SH-SY5Y (cell line): ENCODE measurements around the gene SALL1.

Experiments
- GATA2 ChIP-seq: IDR thresholded peaks from 2 replicates; pipeline ENCODE4 v1.6.1; 2011; ENCODE audit warnings: mild to moderate bottlenecking, low read depth, low read length
- GATA3 ChIP-seq: IDR thresholded peaks from 2 replicates; pipeline ENCODE4 v1.6.1; 2011; ENCODE audit warnings: low read depth, mild to moderate bottlenecking, low read length, moderate library complexity

The SALL1 gene

DNA sequence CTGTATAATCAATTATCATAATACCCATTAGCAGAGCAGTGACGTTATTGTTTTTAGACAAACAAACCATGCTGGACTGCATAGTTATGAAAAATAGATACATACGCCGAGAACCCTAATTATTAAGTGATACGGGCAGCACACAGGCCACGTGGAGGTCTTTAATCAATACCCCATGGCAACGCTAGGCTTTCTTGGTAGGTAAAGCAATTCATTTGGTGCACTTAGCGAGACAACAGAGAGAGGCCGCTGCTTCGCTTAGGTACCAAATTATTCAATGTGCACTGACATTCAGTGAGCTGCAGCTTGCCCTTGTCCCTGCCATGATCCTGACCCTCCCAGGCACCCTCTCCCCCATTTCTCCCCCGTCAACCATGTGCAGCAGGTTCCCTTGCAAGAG is 12.9 kb downstream of the SALL1 start:
- TF ChIP-seq GATA3: no peak

DNA sequence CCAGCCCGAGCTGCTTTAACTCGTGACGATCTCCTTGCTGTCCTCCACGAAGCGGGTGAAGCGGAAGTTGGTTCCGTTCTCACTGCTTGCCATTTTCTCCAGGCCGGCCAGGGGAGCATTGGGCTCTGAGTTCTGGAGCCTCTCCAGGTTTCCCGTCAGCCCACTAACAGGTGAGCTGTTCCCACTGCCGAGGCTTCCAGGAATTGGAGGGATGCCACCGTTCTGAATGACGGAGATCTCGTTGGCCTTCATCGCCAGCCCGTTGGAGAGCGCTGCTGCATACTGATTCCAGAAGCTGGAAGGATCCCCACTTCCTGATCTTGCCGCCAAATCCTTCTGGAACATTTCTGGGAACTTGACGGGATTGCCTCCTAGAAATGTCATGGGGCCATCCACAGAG is 14.0 kb downstream of the SALL1 start:
- TF ChIP-seq GATA2 (no peak), GATA3 (no peak)

DNA sequence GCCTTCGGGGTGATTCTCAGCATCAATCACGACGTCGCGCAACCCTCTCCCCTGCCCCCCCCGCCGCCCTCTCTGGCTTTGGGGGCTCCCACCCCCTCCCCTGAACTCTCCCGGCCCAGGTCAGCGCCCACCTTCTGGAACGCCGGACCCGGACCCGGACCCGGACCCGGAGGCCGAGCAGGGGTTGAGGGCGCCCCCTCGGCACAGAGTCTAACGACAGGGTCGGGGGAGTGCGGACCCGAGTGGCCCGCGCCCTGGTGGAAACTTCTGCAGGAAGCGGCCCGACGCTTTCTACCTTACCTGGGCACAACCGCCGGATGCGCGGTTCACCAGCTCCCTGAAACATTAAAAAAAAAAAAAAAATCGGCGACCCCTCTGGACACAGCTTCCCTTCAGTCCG is 16.2 kb downstream of the SALL1 start:
- TF ChIP-seq GATA2 (no peak), GATA3 (no peak)

DNA sequence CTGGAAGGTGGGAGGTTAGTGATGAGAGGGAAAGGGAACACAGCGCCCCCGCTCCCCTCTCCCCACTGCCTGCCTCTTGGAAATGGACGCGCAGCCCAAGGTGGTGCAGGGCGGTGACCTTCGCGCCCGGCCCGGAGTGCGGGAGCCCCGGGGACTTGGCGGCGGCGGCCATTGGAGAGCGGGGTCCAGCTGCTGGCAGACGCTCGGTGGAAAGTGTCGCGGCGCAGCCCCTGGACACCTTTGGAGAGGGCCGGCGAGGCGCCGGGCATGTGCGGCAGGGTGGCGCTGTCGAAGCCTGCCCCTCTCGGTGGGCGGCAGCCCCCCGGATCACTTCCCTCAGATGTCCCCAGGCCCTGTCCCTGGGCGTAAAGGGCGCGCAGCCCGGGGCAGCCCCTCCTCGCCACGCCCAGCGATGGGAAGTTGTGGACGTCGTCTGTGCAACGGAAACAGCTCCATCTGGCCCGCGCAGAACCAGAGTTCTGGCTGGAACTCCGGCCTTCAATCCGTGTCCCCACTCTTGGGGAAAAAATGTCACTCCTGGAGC is 16.7 kb downstream of the SALL1 start:
- TF ChIP-seq GATA2 (no peak), GATA3 (no peak)

DNA sequence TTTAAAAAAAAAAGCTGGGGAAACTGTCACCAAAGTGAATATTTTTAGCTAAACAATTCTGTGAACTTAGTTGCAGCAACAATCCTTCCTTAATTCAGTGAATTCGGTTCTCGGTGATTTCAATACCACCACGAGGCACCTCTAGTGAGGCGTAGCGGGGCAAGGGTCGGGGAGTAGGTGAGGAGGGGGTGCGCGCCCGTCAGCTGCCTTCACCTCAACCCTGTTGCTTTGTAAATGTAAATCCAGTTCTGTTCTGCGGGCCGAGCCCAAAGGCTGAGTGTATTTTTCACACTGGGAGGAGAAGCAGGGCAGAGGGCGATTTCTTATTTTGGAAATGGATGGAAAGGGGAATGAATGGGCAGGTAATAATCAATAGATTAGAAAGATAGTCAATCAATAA is 17.4 kb downstream of the SALL1 start:
- TF ChIP-seq GATA2: no peak
- TF ChIP-seq GATA3: no peak

DNA sequence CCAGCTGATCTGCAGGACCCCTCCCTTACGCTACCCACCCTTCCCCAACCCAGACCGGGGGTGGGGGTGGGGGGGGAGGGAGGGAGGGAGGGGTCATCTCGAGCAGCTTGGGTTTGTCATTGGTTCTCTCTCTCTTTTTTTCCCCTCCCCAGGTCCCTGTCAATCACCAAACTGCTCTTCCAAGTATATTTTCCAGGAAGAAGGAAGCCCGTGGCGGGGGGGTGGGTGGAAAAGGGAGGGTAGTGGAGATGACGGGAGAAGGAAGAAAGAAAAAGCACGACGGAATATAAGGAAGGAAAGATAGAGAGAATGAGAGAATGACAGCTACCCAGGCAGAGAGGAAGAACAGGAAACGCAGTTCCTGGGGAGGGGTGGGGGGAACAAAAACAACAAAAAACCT is 17.9 kb downstream of the SALL1 start:
- TF ChIP-seq GATA2 (no peak), GATA3 (no peak)

DNA sequence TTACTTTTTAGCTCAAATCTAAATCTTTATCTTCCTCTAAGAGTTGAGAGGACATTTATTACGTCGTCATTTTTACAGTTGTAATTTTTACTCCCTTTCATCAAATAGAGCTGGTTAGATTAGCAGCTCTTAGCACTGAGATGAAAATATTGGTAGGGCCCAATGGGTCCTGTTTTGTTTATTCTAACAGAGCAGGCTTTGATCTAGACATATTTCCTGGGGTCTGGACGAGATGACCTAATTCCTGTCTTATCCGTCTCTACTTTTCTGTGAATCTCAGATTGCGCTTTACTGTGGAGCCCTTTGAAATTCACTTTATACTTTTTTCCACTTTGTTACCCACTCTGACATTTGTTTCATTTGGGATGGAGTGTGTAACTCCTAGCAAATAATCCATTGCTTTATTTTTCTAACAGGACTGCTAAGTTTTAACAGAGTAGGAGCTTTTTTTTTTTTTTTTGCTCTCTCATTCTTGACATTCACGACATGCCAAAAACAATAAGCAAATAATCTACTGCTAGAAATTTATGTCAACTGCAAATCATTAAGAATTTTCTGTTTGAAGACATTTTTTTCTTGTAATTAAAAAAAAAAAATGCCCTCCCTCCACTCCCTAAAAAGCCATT is 18.5 kb downstream of the SALL1 start:
- TF ChIP-seq GATA2 (no peak), GATA3 (no peak)

DNA sequence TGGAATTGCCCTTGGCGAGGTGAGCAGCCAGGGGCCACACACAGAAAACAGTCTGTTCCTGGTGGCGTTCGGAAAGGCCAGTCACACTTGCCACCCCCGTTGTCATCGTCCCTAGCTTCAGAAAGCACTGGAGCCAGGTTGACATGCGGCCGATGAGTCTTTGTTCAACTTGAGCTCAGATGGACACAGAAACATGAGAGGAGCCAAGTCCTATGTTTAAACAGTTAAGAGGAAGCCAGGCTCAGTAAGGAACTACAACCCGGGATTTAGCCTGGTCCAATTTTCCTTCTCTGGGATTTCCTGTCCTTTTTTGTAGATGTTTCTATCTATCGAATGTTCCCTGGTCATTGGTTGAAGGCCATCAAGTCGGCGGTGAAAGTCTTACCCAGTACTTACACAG is 19.5 kb downstream of the SALL1 start:
- no peak for TF ChIP-seq GATA3
- TF ChIP-seq GATA2: no peak

DNA sequence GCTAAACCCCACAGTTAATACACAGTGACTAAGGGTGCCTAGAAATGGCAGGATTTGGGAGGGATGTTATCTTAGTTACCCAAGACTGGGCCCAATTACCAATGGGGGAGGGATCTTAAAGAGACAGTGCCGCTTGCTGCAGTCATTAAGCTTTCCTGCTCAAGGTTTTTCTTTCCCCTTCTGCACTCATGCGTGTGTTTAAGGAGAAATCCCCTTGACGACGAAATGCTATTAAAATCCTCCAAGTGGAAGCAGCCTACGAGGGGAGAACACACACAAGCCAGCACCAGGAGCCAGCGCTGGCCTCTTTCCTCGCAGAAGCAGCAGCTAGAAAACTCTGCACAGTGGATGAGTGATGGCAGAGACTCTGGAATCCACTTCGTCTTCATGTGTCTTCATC is 22.0 kb downstream of the SALL1 start:
- TF ChIP-seq GATA3 (no peak), GATA2 (no peak)

DNA sequence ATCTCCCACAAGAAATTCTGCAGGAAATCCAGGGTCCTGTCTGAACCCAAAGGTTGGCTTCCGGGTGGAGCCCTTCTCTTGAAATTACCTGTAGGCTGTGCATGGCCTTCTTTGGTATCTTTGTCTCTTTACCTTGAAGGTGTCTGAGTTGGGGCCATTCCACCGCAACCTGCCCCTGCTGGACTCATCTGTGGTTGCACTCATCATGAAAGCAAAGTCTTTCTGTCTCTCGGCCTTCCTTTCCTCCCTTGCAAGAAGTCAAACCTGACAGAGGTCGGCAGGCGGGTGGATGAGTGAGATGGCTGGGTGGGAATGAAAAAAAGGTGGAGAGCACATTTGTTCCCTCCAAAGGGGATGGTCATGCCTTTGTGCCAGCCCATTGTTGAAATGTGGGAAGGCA is 25.1 kb downstream of the SALL1 start:
- TF ChIP-seq GATA3 (no peak), GATA2 (no peak)

DNA sequence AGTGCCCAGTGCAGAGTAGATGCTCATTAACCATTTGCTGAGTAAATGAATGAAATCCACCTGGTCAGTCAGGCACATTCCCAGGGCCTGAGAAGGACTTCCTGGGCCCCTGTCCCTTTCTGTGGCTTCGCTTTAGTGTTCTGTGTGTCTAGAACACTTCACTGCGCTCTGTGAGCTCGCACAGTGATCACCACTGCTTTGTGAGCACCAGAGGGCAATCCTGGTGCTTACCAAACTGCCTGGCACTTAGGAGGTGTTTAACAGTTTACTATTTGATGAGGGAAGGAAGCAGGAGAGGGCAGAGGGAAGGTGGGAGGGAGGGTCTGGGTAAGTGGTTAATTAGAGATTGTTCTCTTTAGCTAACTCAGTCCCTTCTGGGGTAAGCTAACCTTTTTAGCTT is 26.2 kb downstream of the SALL1 start:
- TF ChIP-seq GATA2: no peak
- no peak for TF ChIP-seq GATA3

DNA sequence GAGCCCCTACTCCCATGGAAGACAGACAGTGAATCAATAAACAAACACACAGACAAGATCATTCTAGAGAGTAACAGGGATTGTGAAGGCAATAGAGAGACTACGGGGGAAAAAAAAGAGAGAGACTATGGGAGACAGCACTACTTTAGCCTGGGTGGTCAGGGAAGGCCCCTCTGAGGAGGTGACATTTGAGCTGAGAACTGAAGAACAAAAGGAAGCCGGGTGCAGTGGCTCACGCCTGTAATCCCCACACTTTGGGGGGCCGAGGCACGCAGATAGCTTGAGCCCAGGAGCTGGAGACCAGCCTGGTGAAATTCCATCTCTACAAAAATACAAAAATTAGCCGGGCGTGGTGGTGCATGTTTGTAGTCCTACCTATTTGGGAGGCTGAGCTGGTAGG is 29.2 kb downstream of the SALL1 start:
- TF ChIP-seq GATA2: no peak
- no peak for TF ChIP-seq GATA3

DNA sequence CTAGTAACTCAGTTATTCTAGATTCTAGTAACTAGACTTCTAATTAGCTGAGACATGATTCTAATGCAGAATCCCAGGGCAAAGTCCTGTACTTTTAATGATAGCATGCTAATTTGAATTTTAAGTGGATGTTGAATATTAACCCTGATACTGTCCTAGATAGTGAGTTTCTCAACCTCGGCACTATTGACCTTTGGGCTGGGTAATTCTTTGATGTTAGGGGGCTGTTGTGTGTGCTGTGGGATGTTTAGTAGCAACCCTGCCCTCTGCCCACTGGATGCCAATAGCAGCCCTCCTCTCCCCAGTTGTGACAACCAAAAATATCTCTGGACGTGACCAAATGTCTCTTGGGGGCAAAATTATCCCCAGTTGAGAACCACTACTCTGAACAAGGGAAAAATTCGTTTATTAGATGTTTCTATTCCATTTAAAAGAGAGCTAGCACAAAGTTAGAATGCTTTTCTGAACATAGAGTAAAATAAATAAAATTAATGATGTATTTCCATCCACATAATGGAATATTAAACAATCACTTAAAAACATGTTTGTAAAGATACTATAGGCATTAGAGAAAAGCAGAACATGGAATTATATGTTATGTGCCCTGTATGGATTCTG is 30.2 kb downstream of the SALL1 start:
- no peak for TF ChIP-seq GATA3
- TF ChIP-seq GATA2: no peak

DNA sequence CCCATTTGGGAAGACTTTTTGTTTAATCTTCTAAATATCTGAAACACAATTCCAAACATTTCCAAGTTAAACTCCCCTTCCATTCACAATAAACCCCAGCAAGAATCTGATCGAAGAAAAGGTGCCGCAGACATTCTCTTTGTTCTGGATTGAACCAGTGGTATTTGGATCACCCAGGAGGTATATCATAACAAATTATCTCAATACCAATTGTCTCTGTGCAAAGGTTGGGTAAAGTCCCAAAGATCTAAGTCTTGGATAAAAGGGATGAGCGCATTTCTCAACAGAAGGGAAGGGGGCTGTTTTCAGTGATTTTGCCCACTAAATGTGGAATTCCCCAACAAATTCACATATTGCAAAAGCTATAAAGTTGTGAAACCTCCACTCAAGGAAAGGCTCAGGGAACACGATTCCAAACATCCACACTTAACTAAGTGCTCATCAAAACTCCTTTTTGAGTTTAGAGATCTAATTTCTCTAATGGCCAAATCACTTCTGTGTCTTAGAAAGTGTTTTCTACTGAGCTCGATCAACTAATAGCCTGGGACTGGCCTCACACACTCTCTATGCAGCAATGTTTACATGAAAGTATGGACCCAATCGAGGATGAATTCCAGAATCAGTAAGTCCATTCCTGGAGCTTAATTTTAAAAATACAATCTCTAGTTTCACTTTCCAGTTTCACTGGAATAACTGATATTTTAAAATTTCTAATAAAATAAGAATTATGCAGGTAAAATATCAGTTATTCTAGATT is 30.9 kb downstream of the SALL1 start:
- TF ChIP-seq GATA3: no peak

DNA sequence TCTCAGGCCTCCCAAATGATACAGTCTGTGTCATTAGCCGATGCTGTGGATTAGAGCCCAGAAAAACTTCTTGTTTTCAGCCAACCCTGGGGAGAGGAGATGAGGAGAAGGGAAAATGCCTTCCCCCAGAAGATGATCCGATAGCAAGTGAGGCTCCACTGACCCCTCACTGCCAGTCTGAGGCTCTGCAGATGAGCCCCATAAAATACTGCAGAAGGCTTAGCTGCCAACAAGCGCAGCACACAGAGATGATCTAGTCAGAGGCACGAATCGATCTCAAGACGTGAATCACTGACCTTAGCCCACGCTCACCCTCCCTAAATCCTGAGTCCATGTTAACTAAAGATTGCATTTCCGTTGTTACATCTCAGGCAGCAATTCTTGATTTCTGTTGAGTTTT is 31.5 kb downstream of the SALL1 start:
- TF ChIP-seq GATA3: no peak
- TF ChIP-seq GATA2: no peak
